SH-SY5Y (cell line): ENCODE data around the gene DNAJC7.

ENCODE experiments used
- GATA2 ChIP-seq: IDR thresholded peaks from 2 replicates; pipeline ENCODE4 v1.6.1; 2011; ENCODE audit warnings: mild to moderate bottlenecking, low read depth, low read length
- GATA3 ChIP-seq: IDR thresholded peaks from 2 replicates; pipeline ENCODE4 v1.6.1; 2011; ENCODE audit warnings: low read depth, mild to moderate bottlenecking, low read length, moderate library complexity

GRCh38 chr17:41959336-41960095 lies 57.7 kb downstream of the DNAJC7 start:
- no peak for TF ChIP-seq GATA2
- TF ChIP-seq GATA3, result no peak
